HT-29 (cell line): Measurements from ENCODE around the gene FOXL2. TPM values are rescaled to one million over a fixed set of nuclear protein-coding genes. Genes with fewer than 3 reads are reported as not detected.

Experiments
- DNase-seq: peaks from one replicate; pipeline ENCODE4 v3.0.0-alpha.2; 2015; ENCODE audit warnings: low spot score
- total RNA-seq: library from RNA; depleted of rRNA; stranded (reverse); fragments of >200 nt; shearing (Covaris generic); gene quantifications from 2 replicates; pipeline ENCODE4 v1.2.3, GENCODE V29; 2014; rRNA removed

Gene FOXL2
- not detected in 2 replicates for total RNA-seq

- no peak for DNase-seq
Observed at GRCh38 chr3:138946663-138947494, at the start of gene FOXL2, which contains the start of gene FOXL2NB. FOXL2 (minus strand) TSS chr3:138947137; CDS start chr3:138946722, 415 bp downstream. FOXL2NB (plus strand) TSS chr3:138947217; CDS start chr3:138947365, 148 bp downstream.

- DNase-seq = no peak
Observed at GRCh38 chr3:138995706-138996105, 48.8 kb upstream of the FOXL2 start.

- DNase-seq = no peak
Observed at GRCh38 chr3:138987181-138987580, 40.2 kb upstream of the FOXL2 start.

DNA sequence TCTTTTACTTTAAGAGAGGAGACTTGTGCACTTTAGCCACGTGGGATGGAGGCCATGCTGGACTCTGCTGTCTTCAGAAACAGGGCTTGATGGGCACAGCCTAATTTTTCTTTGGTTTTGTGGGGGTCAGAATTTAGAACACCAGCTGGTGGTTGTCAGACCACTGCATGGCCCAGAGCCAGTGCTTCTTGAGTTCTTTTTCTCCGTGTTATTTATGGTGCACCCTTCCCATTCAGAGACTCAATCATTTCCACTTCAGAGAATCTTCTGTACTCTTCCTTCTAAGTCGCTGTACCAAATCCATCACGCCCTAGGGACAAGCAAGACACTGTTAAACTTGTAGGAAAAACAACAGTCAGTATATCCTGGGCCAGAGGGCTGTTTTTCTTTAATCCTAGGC lies 39.0 kb upstream of the FOXL2 start:
- DNase-seq = no peak

DNA sequence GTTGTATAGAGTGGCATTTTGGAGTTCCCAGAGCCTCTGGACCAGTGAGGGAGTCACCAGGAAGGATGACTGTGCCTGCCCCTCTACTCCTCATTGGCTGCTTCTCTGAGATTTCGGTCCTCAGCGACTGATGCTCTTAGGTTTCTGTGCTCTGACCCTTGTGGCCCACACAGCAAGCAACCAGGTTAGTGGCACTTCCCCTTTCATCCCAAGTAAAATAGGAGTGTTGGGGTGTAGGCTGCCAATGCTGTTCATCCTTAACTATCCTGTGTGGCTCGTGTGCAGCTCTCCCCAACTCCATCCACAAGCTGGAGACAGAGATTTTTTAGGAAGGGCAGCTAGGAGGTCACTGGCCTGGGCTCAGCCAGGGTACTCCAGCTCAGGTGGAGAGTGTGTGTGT lies 37.9 kb upstream of the FOXL2 start:
- no peak for DNase-seq

GRCh38 chr3:138976047-138976446 lies 29.1 kb upstream of the FOXL2 start:
- no peak for DNase-seq

- no peak for DNase-seq
Observed at GRCh38 chr3:138975351-138975750, 28.4 kb upstream of the FOXL2 start.

GRCh38 chr3:138974462-138974861 lies 27.5 kb upstream of the FOXL2 start:
- peak; percentile 3 for DNase-seq

DNA sequence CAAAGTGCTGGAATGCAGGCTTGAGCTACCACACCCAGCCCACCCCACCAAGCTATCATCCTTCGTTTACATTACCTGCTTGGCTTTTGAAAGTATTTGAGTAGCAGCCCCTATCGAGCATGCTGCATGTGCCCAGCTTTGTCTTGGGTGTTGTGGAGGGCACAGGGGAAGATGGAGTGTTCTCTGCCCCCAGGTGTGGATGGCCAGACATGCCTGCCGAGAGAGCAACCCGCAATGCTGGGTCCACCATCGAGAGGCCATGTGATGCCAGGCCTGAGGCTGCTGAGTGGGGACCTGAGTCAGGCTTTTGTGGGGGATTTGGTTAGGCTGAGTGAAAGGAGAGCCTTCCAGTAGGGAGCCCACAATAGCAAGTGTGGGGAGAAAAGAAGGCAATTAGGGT lies 26.0 kb upstream of the FOXL2 start:
- no peak for DNase-seq

DNA sequence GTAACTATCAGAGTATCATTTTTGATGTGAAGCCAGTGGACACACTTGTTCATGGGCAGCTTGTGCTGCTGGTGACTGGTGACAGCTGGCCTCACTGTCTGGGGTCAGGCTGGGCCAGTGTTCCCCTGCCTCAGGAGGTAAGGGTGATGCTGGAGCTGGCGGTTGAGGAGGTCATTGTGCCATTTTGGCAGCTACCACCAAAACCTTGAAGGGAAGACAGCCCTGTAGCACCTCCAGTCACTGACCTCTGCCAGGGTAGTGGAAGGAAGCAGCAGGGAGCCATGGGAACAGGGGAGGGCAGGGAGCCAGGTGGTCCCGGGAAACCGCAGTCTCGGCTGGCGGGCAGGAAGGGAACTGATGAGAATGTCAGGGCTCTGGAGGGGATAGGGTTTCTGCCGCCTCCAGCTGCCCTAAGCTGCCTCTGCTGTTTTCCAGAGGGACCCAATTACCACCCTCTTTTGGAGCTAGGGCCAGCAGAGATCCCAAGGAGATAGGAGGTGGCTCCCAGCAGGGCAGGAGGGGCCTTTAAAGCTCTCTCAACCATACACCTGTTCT lies 24.9 kb upstream of the FOXL2 start:
- no peak for DNase-seq

DNA sequence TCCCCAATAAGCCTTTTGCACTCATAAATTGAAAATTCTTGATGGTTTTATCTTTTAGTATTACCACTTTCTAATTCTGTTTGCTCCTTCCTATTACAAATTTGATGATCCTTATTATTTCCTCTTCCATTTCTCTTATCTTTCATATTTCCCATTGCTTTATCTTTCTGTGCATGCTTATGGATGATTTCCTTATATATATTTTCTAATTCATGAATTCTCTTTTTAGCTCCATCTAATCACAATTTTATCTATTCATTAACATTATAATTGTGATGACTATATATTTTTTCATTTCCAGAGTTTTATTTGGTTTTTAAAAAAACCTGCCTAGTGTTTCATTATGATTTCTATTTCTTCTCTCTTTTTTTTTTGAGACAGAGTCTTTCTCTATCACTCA lies 18.0 kb upstream of the FOXL2 start:
- DNase-seq = no peak

DNA sequence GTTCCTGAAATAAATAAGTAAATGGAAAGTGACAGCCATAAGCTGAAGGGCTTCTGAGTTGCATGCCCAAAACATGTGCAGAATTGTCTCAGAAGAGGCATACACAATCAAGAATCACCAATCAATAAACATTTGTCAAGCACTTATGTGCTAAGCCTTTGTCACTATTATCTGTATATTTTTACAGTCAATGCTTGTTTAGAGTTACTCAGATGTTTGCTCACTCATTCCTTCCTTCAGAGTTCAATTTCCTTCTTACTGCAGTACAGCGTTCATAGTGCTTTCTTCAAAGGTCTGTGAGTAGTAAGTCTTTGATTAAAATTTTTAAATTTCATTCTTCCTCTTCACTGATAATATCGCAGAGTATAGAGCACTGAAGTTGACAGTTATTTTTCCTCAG lies 17.3 kb upstream of the FOXL2 start:
- no peak for DNase-seq

DNA sequence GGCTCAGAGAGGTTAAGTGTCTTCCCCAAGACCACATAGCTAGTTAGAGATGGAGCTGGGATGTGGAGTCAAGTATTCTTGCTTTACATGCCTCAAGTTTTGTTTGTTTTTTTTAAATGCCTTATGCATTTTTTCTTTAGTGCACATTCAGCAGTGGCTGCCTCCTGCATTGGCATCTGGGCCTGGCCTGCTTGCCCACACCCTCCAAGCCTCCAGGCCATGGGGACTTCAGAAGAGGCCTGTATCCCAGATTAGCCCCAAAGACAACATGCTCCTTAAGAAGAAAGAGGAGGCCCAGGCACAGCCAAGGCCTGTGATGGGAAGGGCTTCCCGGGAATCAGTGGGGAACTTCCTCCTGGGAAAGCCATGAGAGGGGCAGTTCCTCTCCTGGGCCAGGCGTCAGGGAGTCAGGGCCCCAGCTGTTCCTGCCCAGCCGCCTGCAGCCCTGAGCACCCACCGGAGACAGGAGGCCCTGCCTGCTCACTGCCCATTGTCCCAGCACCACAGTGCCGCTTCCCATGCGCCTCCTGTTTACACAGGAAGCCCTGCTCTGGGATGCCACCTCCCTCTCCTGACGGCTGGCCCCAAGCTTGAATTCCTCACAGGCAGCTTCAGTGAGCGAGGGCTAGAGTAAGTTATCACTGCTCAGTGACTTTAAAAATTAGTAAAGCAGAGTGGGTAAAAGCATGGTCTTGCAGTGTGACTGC lies 16.1 kb upstream of the FOXL2 start:
- no peak for DNase-seq

DNA sequence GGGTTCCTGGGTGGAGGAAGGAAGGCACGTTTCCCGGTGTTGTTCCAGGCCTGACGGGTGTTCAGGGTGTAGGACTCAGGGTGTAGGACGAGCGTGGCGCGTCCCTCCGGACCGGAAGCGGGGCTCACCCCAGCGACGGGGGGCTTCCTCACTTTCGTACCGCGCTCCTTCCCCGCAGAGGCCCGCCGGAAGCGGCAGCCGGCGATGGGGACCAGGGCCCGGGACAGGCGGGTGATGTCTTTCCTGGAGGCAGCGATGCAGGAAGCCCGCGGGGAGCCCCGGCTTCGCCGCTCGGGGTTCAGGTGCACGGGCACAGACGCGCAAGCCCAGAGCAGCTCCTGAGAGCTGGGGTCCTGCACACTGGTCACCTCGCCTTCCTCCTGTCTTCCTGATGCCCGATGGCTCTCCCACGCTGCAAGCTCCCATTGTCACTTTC lies 13.5 kb upstream of the FOXL2 start:
- DNase-seq = no peak

DNA sequence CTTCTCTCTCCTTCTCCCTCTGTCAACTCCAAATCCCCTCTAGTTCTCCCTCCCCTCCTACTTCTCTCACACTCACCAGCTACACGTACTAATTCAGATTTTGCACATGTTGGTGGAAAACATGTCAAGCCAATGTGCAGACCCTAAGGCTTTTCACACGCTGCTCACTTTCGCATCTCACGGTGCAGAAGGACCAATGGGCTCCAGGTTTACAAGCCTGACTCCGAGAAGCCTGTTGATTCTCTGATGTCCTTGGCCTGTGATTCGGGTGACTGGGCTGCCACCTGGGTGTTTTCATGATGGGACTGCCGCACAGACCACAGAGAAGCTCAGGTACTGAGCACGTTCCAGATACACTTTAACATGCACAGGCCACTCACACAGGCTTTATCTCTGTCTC lies 3.8 kb upstream of the FOXL2 start:
- DNase-seq = no peak

DNA sequence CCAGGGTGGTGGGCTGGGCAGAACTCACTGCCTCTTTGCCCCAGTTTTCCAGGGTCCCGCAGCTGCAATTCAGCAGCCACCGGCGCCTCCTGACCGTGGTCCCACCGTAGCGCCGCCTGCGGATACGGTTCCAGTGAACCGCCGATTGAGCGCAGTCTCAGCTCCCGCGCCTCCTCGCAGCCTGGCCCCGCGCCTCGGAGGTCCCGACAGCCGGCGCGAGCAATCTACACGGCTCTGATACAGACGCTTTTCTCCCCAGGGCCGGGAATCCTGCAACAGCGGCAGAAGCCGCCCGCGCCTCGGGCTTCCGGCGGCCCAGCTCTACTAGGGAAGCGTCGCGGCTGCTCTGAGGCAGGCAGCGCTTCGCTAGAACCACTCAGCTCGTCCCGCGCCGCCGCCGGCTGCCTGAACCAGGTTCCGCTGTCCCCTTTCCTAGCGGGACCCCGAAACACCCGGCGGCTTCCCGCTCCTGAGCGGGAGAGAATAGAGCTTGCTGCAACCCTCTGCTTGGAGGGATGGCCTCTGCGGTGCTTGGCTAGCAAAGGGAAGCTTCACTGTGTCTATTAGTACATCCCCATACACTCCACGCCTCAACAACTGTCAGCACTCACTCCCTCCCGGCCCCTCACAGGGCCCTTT lies 3.2 kb upstream of the FOXL2 start:
- DNase-seq = no peak

DNA sequence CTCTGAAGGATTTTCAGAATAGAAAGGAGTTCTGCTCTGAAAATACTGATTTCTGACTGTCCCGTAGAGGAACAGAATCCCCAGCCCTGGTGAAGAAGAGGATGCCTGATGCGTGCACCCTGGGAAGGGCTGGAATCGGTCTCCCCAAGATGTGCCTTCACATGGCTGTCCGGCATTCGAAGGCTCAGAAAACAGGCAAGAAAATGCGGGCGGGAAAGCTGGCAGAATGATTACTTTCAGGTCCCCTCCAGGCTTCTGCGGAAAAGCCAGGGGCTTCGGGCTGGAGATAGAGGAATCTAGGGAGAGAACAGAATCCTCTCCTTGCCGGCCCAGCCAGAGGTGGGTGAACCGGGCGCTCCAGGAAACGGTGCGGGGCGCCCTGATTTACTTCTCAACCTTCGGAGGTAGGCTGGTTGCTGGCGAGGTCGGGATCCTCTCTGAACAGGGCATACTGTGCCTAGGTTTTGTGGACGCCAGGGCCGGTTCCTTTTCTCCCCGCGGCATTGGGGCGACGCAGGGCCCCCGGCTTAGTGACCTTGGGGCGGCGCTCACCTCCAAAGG lies 2.6 kb upstream of the FOXL2 start:
- DNase-seq = no peak

DNA sequence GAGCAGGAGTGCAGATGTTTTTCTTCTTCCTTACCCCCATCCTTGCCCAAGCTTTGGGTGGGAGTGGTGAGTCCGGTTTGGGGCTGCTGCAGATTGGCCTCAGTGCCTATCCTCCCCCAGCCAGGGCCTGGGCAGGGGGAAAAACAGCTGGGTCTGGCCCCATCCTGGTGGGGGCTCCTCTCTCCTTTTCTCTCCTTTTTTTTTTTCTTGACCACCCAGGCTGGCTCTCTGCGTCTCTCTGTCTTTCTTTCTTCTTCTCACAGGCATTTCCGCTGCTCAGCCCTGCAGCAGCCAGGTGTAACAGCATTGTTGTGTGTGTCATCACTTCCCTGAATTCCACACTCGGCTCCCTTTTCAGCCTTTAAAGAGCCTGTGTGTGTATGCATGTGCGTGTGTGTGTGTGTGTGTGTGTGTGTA lies 2.1 kb upstream of the FOXL2 start:
- no peak for DNase-seq

GRCh38 chr3:138948371-138949001 lies 1.5 kb upstream of the FOXL2 start:
- DNase-seq = no peak

- no peak for DNase-seq
Observed at GRCh38 chr3:138947495-138948121, 671 bp upstream of the FOXL2 start.
